MM.1S (cell line): ENCODE results near the gene SAP30BP.

Experiments
- DNase-seq: peaks from one replicate; pipeline ENCODE4 v3.0.0-alpha.2; 2015
- H2AFZ ChIP-seq: fragments of 300-600 bp; sonication (generic); 2 replicates; pipeline ENCODE4 v1.6.0; 2016; ENCODE audit warnings: antibody characterized with exemption, low read length
- H3F3A ChIP-seq: fragments of 300-600 bp; sonication (generic); 2 replicates; pipeline ENCODE4 v1.6.1; 2016; ENCODE audit warnings: mild to moderate bottlenecking, antibody characterized with exemption, low read length, moderate library complexity, mixed read lengths; ENCODE audit not compliant: insufficient read depth
- H3K27ac ChIP-seq: fragments of 300-600 bp; sonication (generic); 2 replicates; pipeline ENCODE4 v1.5.1; 2016; ENCODE audit warnings: mild to moderate bottlenecking, low read length
- H3K27me3 ChIP-seq: fragments of 300-600 bp; sonication (generic); replicated peaks from 2 replicates; pipeline ENCODE4 v1.6.0; 2016; ENCODE audit warnings: low read length; ENCODE audit not compliant: insufficient read depth
- H3K36me3 ChIP-seq: fragments of 300-600 bp; sonication (generic); replicated peaks from 2 replicates; pipeline ENCODE4 v1.6.1; 2016; ENCODE audit warnings: mild to moderate bottlenecking, low read length, mixed read lengths; ENCODE audit not compliant: insufficient read depth
- H3K4me1 ChIP-seq: fragments of 300-600 bp; sonication (generic); 2 replicates; pipeline ENCODE4 v1.6.1; 2016; ENCODE audit warnings: low read length, mixed read lengths
- H3K4me2 ChIP-seq: fragments of 300-600 bp; sonication (generic); 2 replicates; pipeline ENCODE4 v1.6.0; 2016; ENCODE audit warnings: low read depth, low read length
- H3K4me3 ChIP-seq: fragments of 300-600 bp; sonication (generic); 2 replicates; pipeline ENCODE4 v1.5.1; 2016; ENCODE audit warnings: low read length, mixed read lengths
- H3K79me2 ChIP-seq: fragments of 300-600 bp; sonication (generic); 2 replicates; pipeline ENCODE4 v1.6.1; 2016; ENCODE audit warnings: mixed run types, low read length, mixed read lengths
- H3K9ac ChIP-seq: fragments of 300-600 bp; sonication (generic); 2 replicates; pipeline ENCODE4 v1.6.1; 2016; ENCODE audit warnings: low read length, mixed read lengths
- H3K9me2 ChIP-seq: fragments of 300-600 bp; sonication (generic); replicated peaks from 2 replicates; pipeline ENCODE4 v1.6.1; 2016; ENCODE audit warnings: mild to moderate bottlenecking, low read length, mixed read lengths; ENCODE audit not compliant: insufficient read depth
- H3K9me3 ChIP-seq: fragments of 300-600 bp; sonication (generic); replicated peaks from 2 replicates; pipeline ENCODE4 v1.6.1; 2016; ENCODE audit warnings: mild to moderate bottlenecking, low read length, mixed read lengths; ENCODE audit not compliant: insufficient read depth
- H4K20me1 ChIP-seq: fragments of 300-600 bp; sonication (generic); 2 replicates; pipeline ENCODE4 v1.6.1; 2016; ENCODE audit warnings: mild to moderate bottlenecking, low read length, moderate library complexity, mixed read lengths; ENCODE audit not compliant: insufficient read depth
- CTCF ChIP-seq: fragments of 300-600 bp; sonication (generic); IDR thresholded peaks from 2 replicates; pipeline ENCODE4 v1.5.1; 2016; ENCODE audit warnings: antibody characterized with exemption, low read length, mixed read lengths
- EZH2 ChIP-seq: fragments of 300-600 bp; sonication (generic); optimal IDR thresholded peaks from 2 replicates; pipeline ENCODE3; 2017; ENCODE audit warnings: low read depth, mild to moderate bottlenecking, antibody characterized with exemption, low read length, mixed read lengths
- EZH2phosphoT487 ChIP-seq: fragments of 300-600 bp; sonication (generic); IDR thresholded peaks from 2 replicates; pipeline ENCODE4 v1.6.1; 2018; ENCODE audit warnings: antibody characterized with exemption, low read length

Gene SAP30BP

DNA sequence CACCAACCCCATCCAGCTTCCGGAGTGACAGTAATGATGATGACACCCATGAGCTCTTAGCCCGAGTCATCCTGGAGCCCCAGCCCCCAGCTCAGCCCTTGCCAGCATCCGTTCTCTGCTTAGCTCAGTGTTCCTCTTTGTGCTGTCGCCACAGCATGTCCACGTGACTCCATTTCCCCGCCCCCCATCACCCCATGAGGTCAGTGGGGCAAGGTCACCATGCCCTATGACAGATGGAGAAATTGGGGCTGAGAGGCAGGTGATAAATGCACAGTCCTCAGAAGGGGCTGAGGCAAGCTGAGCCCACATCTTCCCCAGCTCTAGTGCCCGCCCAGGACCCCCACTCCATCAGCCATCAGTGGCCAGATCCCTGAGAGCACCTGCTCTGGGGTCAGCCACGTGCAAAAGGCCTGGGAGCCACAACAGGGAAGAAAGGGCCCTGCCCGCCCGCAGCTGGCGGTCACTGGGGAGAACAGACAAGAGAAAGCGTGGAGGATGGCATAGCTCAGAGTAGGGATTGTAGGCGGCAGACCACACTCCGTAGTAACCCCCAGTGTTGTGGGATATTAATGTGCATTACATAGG is 71.2 kb downstream of the SAP30BP start:
- no peaks in the 10 kb centered on the region for H3K9me2 ChIP-seq
- H3K36me3 ChIP-seq: no peaks in the 10 kb centered on the region
- H2AFZ ChIP-seq: no peak overlapping the region
- no peak overlapping the region for H3K4me2 ChIP-seq
- H3F3A ChIP-seq: no peaks in the 10 kb centered on the region
- H3K4me1 ChIP-seq: peaks cover 7% of the 10 kb centered on the region
- H3K9me3 ChIP-seq: no peaks in the 10 kb centered on the region
- no peak for TF ChIP-seq EZH2phosphoT487
- TF ChIP-seq EZH2: no peak
- TF ChIP-seq CTCF: no peak
- H3K9ac ChIP-seq: no peak overlapping the region
- H4K20me1 ChIP-seq: no peaks in the 10 kb centered on the region
- no peak overlapping the region for H3K4me3 ChIP-seq
- no peak overlapping the region for H3K27ac ChIP-seq
- no peaks in the 10 kb centered on the region for H3K79me2 ChIP-seq
- H3K27me3 ChIP-seq: no peaks in the 10 kb centered on the region
- no peak for DNase-seq

- no peak overlapping the region for H3K4me3 ChIP-seq
- no peaks in the 10 kb centered on the region for H3K9me3 ChIP-seq
- no peaks in the 10 kb centered on the region for H3K36me3 ChIP-seq
- H2AFZ ChIP-seq: no peak overlapping the region
- H3K27ac ChIP-seq: no peak overlapping the region
- TF ChIP-seq EZH2 (no peak), CTCF (no peak), EZH2phosphoT487 (no peak)
- no peak overlapping the region for H3K9ac ChIP-seq
- H3F3A ChIP-seq: no peaks in the 10 kb centered on the region
- no peaks in the 10 kb centered on the region for H4K20me1 ChIP-seq
- no peak overlapping the region for H3K4me2 ChIP-seq
- peaks cover 7% of the 10 kb centered on the region for H3K4me1 ChIP-seq
- no peaks in the 10 kb centered on the region for H3K79me2 ChIP-seq
- H3K9me2 ChIP-seq: no peaks in the 10 kb centered on the region
- no peaks in the 10 kb centered on the region for H3K27me3 ChIP-seq
- DNase-seq: no peak
Measured at GRCh38 chr17:75739174-75739573, 72.0 kb downstream of the SAP30BP start.

DNA sequence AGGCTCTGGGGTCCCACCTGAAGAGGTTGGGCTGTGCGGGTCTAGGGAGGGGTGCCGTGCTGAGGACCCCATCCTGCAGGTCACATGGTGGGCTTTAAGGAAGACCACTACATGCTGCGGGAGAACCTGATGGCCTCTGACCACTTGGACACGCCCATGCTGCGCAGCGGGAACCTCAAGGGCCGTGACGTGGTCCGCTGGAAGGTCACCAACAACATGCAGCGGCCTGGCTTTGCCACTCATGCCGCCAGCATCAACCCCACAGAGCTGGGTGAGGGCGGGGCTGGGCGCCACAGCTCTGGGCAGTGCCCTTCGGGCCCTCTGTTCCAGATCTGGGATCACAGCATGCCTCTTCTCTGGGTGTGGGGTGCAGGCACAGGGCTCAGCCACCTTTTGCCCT is 72.7 kb downstream of the SAP30BP start:
- Histone ChIP-seq H4K20me1 (no peaks in the 10 kb centered on the region), H3K9me3 (no peaks in the 10 kb centered on the region), H2AFZ (no peak overlapping the region), H3F3A (no peaks in the 10 kb centered on the region), H3K9me2 (no peaks in the 10 kb centered on the region), H3K4me3 (no peak overlapping the region), H3K36me3 (no peaks in the 10 kb centered on the region), H3K27me3 (no peaks in the 10 kb centered on the region), H3K4me2 (no peak overlapping the region), H3K4me1 (peaks cover 1% of the 10 kb centered on the region; the same call in 1 of the 2 replicates), H3K79me2 (no peaks in the 10 kb centered on the region), H3K9ac (no peak overlapping the region), H3K27ac (no peak overlapping the region)
- no peak for TF ChIP-seq EZH2phosphoT487
- no peak for TF ChIP-seq CTCF
- TF ChIP-seq EZH2: no peak
- no peak for DNase-seq
